Smooth muscle cell of bladder (primary cell): ENCODE results near the gene FOLR2. TPM values are rescaled to one million over a fixed set of nuclear protein-coding genes. Genes with fewer than 3 reads are reported as not detected.

Experiments
- total RNA-seq: library from RNA; depleted of rRNA; stranded (reverse); fragments of >200 nt; gene quantifications from 2 replicates; pipeline ENCODE4 v1.2.3, GENCODE V29; 2014

Gene FOLR2
- total RNA-seq = not detected in 2 replicates

DNA sequence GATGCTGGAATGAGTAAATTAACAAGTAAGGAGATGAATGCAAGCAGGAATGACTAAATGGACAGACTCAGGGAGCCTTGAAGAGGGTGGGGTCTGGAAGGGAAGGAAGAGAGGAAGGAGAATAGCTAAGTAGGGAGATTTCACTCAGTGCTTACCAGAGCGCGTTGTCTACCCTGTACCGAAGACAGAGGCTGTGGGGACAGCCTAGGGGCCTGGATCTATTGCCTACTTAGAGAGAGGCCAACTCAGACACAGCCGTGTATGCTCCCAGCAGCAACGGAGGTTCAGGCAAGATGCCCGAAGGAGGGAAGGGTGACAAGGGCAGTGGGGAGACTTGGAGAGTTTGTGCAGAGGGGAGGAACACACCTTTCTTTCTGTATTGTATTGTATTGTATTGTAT is at the start of gene FOLR2:
FOLR2 (plus strand) TSS at position 157 of the 400 bp plus-strand sequence. CDS start 1,791 bp downstream, outside the sequence.

DNA sequence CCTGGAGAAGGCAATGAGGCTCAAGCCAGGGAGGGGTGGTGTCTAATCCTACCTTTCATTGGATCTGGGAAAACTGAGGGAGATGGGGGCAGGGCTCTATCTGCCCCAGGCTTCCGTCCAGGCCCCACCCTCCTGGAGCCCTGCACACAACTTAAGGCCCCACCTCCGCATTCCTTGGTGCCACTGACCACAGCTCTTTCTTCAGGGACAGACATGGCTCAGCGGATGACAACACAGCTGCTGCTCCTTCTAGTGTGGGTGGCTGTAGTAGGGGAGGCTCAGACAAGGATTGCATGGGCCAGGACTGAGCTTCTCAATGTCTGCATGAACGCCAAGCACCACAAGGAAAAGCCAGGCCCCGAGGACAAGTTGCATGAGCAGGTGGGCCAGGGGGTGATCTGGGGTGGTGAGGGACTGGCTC is 24.6 kb upstream of the FOLR2 start, which contains the start of gene FOLR1:
FOLR1 (plus strand) TSS at position 180 of the 421 bp plus-strand sequence; CDS start at position 214, 34 bp downstream.

DNA sequence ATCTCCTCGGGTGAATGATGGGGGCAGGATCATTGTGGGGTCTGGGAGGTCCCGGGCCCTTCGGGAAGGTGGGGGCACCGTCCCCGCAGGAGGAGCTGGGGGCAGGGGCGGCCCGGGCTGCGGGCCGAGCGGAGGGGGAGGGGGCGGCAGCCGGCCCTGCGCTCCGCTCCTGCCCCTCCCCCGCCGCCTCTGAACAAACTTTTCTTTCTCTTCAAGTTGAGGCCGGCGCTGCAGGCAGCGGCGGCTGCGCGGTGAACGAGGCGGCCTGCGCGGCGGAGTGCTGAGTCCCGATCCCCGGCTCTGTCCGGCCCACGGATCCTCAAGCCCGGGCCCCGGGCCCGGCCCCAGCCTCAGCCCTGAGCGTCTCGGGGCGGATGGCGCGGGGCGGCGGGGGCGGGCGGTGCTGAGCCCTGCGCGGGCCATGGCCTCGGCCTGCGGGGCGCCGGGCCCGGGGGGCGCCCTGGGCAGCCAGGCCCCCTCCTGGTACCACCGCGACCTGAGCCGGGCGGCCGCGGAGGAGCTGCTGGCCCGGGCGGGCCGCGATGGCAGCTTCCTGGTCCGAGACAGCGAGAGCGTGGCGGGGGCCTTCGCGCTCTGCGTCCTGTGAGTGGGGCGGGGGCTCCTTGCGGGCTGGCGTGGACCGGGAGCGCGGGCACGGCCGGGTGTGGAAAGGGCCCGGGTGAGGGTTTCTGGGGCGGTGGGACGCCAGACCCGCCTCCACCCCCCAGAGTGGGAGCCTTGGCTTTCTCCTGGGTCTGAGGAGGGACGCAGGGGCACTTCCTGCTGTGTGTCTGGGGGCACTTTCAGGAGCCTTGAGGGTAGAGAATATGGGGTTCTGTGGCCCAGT is 8.2 kb downstream of the FOLR2 start, which contains the start of gene INPPL1:
INPPL1 (plus strand) TSS at position 204 of the 847 bp plus-strand sequence; CDS start at position 422, 218 bp downstream.

DNA sequence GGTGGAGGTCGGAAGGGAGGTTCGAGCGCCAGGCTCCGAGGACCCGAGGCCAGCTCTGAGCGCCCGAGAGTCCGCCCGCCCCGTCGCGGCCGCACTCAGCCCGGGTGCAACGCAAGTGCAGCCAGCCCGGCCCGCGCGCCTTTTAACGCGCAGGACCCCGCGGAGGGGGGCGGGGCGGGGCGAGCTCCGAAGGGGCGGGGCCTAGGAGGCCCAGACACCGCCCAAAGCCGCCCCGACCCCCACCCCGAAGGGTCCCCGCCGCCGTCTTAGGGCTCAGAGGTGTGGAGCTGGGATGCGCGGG is 27.4 kb downstream of the FOLR2 start, which contains the start of gene PHOX2A:
PHOX2A (minus strand) TSS at position 117 of the 301 bp plus-strand sequence. CDS start 172 bp downstream, outside the sequence.

Other genes starting within 250 kb of the FOLR2 start
- gene IL18BP, start 217.9 kb upstream of the FOLR2 start, total RNA-seq = 1.7 and 2.8 TPM in 2 replicates
- gene NUMA1, start 136.3 kb upstream of the FOLR2 start, total RNA-seq = 124 and 153 TPM in 2 replicates
- 5.5 and 6.3 TPM in 2 replicates for gene LRRC51, start 135.9 kb upstream of the FOLR2 start, total RNA-seq
- gene LAMTOR1, start 113.5 kb upstream of the FOLR2 start, total RNA-seq = 64.1 and 81.4 TPM in 2 replicates
- not detected in 2 replicates for gene TOMT, start 110.9 kb upstream of the FOLR2 start, total RNA-seq
- 23.5 and 30.2 TPM in 2 replicates for gene ANAPC15, start 104.1 kb upstream of the FOLR2 start, total RNA-seq
- gene FOLR3, start 81.1 kb upstream of the FOLR2 start, total RNA-seq = 0.14 and 1.2 TPM in 2 replicates
- not detected in 2 replicates for gene FOLR1, start 24.7 kb upstream of the FOLR2 start, total RNA-seq
- gene INPPL1, start 8.0 kb downstream of the FOLR2 start, total RNA-seq = 55.3 and 72.4 TPM in 2 replicates
- not detected in 2 replicates for gene PHOX2A, start 27.4 kb downstream of the FOLR2 start, total RNA-seq
- gene CLPB, start 217.7 kb downstream of the FOLR2 start, total RNA-seq = 22.5 and 27.5 TPM in 2 replicates